ENCODE results near the gene MICAL3.

Gene MICAL3

DNA sequence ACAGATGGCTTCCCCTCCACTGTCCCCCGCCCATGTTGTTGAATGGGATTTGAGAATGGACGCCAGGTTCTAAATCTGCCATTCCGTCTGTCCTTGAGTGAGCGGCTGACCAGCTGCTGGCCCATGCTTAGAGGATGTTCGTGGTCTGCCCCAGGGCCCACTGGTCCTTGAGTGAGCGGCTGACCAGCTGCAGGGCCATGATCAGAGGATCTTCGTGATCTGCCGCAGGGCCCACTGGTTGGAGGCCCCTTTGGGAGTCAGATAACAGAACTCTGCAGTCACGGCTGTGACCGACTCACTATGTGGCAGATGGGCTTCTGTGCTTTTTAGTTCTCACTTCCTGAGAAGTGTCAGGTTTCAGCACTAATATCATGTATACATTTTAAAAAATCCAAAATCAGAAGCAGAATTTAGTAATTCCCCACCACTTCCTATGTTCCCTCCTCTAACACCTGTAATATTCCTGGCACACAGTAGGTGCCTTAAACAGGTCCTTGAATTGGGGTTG, 54.1 kb downstream of the MICAL3 start:
- DNase-seq, result peak; percentile 88

- DNase-seq, result no peak
Observed at GRCh38 chr22:17969701-17970113, 54.7 kb downstream of the MICAL3 start.

DNA sequence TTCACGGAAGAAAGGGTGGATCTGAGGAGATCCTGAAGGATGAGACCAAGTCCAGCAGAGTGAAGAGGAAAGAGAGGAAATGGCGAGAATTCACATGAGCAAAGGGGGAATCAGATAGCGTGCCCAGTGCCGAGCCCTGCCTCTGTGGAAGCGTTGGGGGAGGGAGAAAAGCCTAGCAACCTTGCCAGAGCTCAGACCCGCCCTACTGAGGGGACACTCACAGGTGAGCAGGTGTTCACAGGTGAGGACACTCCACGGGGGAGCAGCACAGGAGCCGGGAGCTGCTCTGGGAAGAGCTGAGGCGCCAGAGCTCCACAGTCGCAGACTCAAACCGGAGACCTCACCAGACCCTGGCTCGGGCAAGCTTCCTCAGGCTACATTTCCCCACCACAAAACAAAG, 56.2 kb downstream of the MICAL3 start:
- DNase-seq, result no peak

DNA sequence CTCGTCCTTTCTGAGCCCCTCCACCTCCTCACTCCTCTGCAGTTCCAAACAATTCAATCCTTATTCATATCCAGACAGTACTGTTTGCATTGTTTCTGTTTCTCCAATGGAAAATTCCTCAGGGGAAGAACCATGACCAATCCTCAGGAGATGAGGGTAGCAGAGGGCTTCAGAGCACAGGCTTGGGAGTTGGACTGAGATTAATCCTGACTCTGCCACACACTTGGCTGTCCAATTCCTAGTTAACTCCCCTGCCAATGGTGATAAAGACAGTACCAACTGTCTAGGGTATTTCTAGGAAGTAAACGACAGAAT, 58.0 kb downstream of the MICAL3 start:
- no peak for DNase-seq

GRCh38 chr22:17965538-17966402, 58.6 kb downstream of the MICAL3 start:
- DNase-seq, result no peak

DNA sequence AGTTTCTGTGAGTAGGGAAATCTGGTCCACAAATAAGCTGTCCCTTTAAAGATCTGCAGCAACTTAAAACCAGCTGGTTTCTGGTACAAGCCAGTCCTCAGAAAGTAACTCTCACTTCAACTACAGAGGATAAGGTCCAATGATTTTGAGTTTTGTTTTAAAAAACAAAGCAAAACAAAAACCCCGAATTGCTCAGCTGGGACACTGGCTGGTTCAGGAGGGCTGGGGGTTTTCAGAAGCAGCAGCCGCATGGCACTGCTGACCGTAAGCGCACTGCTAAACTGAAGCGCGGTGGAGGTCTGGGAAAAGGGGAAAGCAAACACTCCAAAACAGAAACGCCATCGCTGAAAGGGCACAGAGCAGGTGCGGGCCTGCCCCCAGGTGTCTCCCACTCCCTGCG, 59.7 kb downstream of the MICAL3 start:
- DNase-seq, result no peak

GRCh38 chr22:17964156-17964555, 60.2 kb downstream of the MICAL3 start:
- DNase-seq, result no peak

DNA sequence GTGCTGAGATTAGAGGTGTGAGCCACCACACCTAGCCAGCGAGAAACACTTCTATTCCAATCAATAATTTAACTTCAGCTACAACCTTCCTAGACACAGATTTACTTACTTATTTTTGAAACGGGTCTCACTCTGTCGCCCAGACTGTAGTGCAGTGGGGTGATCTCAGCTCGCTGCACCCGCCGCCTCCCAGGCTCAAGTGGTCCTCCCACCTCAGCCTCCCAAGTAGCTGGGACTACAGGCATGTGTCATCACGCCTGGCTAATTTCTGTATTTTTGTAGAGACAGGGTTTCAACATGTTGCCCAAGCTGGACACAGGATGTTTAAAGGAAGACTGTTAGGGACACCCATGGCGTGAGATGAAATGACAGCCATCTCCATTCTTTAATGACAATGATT, 61.3 kb downstream of the MICAL3 start:
- no peak for DNase-seq

GRCh38 chr22:17962168-17962567, 62.2 kb downstream of the MICAL3 start:
- no peak for DNase-seq

DNA sequence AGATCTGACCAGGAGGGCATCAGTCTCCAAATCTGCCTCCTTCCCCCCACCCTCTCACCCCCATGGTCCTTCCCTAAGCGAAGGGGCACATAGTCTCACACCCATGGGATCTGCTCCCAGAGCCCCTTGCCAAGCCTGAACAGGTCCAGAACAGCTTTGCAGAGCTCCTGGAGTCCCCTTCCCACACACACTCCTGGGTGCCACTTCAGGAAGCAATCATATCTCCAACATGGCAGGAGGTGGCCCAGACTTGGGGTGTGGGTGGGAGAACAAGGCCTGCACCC, 63.0 kb downstream of the MICAL3 start:
- no peak for DNase-seq

DNA sequence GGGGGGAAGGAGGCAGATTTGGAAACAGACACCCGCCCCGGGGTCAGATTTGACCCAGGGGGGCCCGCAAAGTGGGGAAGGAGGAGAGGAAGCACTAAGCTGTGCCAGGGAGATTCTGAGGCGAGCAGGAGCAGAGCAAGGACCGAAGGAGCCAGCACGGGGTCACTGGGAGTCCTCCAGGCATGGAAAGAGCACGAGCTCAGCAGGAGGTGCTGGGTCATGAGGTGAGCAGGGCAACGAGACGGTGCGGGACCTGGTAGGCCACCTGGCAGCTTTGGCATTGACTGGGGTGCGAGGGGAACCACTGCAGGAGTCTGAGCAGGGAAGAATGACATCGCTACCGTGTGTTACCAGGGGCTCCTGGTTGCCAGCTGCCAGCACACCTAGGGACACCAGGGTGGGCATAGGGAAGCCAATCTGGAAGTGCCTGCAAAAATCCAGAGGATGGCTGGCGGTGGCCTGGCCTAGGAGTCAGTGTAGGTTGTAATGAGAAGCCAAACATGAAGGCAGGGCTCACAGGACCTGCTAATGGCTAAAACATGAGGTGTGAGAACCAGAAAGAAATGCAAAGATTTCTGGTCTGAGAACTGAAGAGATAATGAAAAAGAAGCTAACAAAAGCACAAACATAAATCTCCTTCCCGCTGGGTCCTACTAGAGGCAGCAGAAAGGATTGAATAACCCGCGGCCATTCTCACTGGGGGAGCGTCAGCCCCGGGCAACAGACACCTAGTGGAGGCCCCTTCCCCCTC, 63.5 kb downstream of the MICAL3 start:
- DNase-seq, result no peak

GRCh38 chr22:17960011-17960410, 64.3 kb downstream of the MICAL3 start:
- DNase-seq, result no peak

GRCh38 chr22:17958166-17958565, 66.2 kb downstream of the MICAL3 start:
- no peak for DNase-seq

DNA sequence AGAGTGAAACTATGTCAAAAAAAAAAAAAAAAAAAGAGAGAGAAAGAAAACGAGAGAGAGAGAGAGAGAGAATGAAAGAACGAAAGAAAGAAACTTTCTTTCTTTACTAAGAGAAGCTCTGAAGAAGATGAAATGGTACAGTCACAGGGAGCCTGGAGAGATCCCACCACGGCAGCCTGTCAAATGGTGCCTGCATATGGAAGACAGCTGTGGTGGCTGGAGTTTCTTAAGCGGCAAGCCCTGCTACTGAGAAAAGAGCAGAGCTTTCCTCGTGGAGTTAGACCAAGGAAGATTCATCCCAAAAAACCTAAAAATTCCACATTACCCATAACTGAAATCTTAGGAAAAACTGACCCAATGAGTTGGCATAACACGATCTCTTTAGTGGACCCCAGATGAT, 66.7 kb downstream of the MICAL3 start:
- DNase-seq, result no peak

DNA sequence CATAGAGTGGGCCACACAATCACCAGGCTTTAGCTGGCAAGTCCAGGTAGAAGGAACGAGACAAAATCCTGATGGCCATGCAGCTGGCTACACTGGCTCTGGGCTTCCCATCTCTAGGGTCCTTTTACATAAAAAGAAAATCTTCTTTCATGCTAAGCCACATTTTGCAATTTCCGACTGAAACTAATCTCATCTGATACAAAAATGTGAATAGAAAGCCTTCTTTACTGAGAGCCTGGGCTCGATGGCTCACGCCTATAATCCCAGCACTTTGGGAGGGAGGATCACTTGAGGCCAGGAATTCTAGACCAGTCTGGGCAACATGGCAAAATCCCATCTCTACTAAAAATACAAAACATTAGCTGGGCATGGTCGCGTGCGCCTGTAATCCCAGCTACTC, 67.2 kb downstream of the MICAL3 start:
- DNase-seq, result no peak

GRCh38 chr22:17956630-17957029, 67.7 kb downstream of the MICAL3 start:
- DNase-seq, result no peak

DNA sequence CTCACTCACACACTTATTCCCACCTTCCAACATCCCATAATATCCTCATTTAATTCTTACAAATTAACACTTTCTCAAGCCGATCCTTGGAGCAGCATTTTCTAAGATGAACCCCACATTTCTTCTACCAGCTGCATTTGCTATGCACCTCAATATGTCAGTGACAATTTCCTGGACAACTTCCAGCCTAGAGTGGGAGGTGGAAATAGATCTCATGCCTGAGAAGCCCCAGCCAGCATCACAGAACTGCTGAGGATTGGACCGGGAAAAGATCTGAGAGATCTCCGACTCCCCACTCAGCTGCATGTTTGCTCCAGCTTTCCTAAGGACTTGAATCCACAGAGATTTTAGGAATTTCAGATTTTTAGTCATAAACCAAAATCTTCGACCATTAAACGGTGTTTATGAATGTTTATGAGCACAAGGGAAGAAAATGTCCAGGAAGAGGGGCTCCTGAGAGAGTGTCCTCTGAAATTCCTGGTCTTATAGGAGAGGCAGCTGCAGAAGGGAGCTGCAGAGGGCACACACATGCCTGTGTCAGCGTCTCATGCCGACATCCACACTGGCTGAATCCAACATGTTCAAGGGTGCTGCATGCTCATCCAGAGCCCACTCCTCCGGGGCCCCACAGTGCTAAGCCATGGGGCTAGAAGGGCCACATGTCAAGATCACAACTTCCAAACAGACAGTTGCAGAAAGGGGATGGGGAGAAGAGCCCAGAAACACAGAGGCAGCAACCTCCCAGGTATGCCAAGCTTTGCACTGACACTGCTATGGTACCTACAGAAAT, 68.6 kb downstream of the MICAL3 start:
- DNase-seq, result no peak

DNA sequence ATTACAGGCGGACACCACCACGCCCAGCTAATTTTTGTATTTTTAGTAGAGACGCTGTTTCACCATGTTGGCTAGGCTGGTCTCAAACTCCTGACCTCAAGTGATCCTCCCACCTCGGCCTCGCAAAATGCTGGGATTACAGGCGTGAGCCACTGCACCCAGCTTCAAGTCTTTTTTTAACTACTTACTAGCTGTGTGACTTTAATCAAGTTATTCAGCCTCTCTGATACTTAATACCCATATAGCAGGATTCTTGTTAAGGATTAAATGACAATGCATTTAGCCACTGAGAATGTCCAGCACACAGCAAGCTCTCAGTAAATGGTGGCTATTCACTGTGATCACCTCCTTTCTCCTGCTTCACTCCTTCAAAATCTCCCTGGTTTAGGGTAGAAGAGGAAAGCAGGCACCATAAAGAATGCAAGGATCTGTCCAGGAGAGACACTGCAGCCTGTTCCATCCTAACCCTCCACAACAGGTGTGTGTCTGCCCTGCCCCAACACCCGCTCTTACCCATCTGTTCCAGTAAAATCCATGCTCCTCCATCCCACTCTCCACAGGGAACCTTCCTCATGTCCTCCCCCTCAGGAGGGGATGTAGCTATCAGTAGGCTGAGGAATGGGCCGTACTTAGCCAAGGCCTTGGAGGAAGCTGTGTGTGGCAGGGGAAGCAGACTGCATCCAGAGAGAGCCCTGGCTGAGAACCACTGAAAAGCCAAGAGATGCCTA, 69.3 kb downstream of the MICAL3 start:
- DNase-seq, result no peak

- DNase-seq, result no peak
Observed at GRCh38 chr22:17954200-17954859, 70.0 kb downstream of the MICAL3 start.

DNA sequence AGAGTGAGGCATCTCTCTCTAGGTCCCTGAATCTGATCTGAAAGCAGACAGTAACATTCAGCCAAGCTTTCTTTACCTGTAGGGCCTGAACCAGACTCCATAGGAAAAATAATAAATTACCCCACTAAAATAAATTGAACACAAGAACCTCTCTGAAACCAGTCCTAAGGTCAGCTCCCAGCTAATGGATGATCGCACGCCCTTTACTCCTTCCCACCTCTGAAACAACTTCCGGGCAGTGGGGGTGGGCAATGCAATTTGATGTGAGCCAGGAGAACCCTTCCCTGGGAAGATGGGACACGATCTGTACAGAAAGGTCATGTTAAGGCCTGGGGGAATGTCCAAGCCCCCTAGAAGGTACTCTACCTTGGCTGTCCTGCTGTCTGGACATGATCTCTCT, 71.2 kb downstream of the MICAL3 start:
- DNase-seq, result no peak

DNA sequence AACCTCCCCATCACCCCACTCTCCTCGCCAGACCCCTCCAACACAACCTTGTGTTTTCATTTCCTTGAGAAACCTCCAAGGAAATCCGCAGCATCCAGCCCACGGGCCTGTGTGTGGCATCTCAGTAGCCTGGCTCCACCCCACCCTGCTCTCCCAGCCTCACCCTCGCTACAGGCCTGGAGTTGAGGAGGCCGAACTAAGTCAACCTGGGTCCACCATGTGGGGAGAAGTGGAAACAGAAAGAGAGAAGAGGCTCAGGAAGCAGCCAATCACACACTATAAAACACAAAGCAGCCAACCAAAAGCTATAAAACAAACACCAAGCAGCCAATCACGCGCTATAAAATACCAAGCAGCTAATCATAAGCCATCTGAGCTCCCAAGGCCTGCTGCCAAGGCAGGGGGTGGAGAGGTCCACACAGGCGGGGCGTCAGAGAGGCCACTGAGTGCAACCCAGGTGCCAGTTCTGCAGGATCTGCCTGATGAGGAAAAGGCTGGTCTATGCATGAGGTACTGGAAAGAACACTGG, 72.0 kb downstream of the MICAL3 start:
- no peak for DNase-seq

DNA sequence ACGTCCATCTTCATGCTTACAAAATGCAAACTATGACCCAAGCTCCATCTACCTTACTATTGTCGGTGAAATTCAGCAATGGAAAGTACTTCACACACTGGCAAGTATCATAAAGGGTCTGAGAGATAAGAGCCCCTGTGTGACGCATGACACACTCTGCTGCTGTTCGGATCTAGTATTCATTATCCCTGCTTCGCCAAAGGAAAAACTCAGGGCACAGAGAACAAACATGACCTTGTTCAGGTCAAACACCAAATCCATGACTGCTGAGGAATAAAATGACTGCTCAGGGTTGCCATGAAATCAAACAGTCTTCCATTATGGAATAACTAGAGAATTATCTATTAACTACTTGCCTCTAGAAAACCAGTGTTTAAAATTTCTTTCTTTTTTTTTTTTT, 73.0 kb downstream of the MICAL3 start:
- no peak for DNase-seq
